Measurements from ENCODE around the gene CRACR2B.
A peak's percentile ranks its signal among the peaks of the same experiment; 100 is the strongest.

CRACR2B gene

DNA sequence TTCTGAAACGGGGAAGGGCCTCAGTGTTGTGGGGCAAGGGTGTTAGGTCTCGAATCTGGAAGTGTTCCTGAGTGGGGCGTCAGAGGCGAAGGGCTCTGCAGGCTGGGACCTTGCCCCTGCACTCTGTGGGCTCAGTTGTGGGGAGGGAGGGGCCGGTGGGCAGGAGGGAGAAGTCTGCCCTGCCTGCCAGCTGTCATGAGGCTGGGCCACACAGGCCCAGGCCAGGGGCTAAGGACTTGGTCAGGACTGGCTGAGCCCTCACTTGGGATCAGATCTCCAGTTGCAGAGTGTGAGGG lies at the start of gene CRACR2B:
Gene CRACR2B (plus strand): TSS at position 23 of the 296 bp plus-strand sequence. CDS start 689 bp downstream, outside the sequence.
- DNase-seq (ENCODE audit: low spot score) (no peak), FAIRE-seq (no peak)

DNA sequence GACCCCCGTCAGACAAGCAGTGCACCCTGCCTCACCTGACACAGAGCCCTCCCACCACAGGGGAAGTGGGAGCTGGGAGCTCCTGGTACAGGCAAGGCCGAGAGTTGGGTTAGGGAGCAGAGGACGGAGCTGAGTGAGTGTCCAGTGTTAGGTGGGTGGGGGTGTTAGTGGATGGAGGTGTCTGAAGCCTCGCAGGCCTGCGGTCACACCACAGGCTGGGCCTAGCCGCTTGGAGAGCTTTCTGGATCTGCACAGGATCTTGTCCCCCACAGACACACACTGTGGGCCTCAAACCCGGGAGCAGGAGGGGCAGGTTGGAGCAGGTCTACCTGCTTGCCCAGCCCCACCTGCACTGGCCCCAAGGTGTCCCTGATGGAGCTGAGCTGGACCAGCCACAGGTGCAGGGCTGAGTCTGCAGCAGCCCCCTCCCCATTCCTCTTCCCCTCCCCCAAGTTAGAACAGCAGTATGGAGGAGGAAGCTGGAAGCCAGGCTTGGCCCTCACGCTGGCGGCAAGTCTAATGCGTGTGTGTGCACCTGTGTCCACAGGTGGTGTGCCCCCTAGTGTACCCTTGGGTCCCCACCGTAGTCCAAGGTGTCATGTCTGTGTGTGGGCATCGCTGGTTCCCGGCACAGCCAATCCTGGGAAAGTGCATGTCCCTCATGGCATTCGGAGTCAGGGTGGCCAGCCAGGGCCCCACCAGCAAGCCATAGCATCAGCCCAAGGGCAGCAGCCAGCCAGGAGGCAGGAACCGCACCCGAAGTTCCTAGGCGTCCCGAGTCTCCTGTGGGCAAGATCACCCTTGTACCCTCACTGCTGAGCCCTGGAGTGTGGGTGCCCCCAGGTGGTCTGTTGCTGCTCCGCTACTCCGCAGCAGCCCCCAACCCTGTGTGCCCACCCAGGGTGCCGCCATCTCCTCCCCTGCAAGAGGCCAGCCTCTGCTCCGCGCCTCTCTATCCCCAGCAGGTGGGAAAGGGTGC lies 48.5 kb upstream of the CRACR2B start:
- no peak for DNase-seq (ENCODE audit: low spot score)
- FAIRE-seq, result no peak

DNA sequence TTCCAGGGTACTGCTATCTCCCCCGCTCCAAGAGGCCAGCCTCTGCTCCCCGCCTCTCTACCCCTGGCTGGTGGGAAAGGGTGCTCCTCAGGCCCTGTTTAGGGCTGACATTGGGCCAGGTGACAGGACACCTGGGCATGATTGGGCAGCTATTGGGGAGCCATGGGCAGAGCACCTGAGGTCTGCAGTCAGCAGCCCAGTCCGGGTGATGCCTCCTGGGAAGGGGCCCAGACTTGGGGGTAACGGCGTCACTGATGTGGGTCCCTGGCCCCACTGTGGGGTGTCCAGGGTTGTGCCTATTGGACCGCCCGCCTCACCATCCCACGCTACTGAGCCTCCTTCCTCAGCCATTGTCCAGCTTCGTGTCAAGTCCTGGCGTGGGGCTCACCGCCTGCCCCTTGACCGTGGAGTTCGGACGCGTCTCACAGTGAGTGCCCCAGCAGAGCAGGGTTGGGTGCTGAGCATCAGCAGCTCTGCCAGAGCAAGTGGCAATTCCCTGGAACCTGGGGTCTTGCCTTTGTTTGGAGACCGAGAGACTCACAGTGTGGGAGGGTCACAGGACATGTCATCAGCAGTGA lies 47.7 kb upstream of the CRACR2B start:
- no peak for DNase-seq (ENCODE audit: low spot score)
- FAIRE-seq, result no peak

DNA sequence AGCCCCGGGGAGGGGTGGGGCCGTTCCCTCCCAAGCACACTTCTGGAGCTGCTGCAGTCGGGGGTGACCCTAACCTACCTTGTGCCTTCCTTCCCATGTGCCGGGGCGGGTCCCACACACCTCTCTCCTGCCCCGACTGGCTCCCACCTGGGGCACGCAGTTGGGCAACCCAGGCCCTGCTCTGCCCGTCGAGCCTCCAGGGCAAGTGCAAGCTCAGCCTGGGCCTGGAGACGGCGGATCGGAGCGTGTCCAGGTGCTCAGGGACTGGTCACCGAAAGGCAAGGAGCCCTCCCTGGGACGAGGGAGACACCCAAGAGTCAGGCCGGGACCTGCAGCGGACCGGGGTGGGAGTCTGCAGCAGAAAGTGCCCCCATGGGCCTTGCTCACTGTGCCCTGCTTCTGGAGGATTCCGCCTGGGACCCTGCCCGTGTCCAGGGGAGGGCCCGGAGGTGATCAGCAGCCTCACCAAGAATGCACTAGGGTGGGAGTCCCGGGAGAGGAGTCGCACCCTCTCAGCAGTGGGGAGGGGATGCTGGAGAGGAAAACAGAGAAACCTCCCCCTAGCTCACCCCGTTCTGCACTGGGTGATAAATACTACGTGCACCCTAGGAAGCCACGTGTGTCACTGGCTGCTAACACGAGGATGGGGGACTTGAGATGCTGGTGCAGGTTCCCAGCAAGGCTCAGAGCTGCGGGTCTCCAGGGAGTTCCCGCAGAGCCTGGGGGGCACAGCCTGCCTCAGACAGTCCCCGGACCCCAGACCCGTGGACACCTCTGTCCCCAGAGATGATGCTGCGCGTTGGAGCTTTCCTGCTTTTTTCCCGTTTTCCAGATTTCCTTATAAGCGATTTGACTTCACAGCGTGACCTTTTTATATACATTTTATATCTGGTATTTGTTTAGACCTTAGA lies 45.2 kb upstream of the CRACR2B start:
- DNase-seq (ENCODE audit: low spot score) (no peak), FAIRE-seq (no peak)

DNA sequence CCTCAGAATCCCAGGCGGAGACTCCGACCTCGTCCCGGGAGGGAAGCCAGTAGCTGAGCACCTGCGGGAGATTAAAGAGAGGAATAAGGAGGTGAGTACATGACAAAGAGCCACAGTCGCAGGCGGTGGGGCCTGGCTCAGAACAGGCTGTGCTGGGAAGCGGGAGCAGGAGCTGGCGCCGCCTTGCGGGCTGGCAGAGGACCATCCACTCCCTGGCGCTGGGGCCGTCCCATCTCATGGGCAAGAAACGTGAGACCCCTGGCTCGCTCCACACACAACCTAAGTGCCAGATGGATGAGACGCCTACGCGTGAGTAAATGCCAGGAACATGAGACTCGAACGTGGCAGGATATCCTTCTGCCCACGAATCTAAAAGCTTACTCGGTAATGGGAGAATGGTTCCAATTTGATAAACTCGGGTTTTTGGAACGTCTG lies 44.1 kb upstream of the CRACR2B start:
- FAIRE-seq (no peak), DNase-seq (ENCODE audit: low spot score) (no peak)

DNA sequence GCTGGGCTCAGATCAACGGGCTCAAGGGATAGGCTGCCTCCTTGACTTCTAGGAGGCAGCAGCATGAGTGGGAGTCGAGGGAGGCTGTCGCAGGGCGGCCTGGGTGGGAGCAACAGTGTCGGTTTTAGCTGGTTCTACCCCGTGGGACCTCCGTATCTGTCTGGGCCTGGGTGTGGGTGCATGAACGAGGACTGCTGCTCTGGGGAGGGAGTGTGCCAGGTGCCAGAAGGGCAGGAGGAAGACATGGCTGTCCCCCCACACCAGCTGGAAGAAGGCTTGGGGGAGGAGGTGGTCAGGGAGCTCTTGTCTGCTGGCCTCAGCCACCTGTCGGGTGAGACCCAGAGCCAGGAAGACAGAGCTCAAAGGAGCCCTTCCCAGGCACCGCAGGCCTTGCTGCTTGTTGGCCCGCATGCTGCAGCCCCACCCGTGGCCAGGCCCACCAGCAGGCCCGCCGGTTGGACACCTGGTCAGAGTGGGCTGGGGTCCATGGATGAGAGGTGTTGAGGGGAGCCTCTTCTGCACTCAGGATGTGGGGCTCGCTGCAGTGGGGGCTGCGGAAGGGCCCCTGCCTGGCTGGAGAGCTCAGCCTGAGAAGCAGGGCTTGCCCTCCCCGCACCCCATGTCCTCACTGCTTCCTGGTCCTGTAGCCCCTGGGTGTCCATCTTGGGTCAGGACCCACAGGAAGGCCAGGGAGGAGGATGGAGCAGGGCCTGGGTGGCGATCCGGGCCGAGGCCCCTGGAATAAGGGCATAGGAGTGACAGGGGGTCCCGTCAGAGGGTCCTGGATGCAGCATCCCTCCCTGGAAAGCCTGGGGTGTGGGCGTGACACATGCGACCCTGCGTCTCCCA lies 41.3 kb upstream of the CRACR2B start:
- FAIRE-seq, result no peak
- no peak for DNase-seq (ENCODE audit: low spot score)

DNA sequence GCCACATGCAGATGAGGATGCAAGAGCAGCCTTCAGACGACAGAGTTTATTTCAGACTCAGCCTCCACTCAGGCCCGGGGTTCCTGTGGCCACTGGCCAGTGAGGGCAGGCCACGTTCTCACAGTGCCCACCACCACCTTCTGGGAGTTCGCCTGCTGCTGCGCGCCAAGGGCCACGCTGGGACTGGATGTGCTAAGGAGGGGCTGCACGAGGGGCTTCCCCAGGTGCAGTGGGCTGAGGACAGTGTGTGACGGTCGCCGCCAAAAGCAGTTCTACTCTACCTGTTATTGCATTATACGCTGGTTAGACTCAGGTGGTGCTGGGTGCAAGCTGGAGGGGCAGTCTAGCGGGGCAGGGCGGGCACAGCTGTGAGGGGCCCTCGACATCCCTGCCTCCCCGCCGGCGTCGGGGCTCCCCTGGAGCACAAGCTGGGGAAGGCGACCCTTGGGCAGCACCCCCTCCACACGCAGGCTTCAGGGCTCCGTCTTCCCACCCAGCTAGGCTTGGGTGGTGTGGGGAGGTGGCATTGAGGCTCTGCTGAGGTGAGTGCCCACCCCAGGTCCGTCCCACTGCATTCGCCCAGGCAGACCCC lies 40.5 kb upstream of the CRACR2B start:
- DNase-seq (ENCODE audit: low spot score), result no peak
- FAIRE-seq, result no peak

DNA sequence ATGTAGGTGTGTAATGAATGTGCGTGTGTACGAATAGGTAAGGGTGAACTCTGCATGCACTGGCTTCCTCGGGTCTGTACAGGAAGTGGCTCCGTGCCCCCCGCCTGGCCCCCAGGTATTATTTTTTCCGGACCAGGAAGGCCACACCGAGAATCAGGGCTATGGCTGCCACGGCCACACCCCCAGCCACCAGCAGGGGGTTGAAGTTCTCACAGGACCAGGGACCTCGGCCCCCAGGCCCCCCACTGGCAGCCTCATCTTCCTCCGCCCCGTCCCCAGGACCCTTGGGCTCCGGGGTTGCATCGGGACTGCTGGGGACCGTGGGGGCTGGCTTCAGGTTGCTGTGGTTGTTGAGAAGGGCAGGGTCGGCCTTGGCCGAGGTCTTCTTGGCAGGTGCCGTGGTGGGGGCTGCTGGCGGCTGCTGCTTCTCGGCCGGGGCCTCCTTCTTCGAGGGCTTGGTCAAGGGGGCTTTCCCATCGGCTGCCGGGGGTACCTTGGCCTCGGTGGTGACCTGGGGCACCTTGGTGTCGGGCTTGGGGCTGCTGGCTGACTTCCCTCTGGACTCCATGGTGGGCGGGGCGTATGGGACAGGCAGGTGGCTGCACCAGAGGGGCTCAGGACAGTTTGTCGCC lies 39.6 kb upstream of the CRACR2B start:
- DNase-seq (ENCODE audit: low spot score) (no peak), FAIRE-seq (no peak)

DNA sequence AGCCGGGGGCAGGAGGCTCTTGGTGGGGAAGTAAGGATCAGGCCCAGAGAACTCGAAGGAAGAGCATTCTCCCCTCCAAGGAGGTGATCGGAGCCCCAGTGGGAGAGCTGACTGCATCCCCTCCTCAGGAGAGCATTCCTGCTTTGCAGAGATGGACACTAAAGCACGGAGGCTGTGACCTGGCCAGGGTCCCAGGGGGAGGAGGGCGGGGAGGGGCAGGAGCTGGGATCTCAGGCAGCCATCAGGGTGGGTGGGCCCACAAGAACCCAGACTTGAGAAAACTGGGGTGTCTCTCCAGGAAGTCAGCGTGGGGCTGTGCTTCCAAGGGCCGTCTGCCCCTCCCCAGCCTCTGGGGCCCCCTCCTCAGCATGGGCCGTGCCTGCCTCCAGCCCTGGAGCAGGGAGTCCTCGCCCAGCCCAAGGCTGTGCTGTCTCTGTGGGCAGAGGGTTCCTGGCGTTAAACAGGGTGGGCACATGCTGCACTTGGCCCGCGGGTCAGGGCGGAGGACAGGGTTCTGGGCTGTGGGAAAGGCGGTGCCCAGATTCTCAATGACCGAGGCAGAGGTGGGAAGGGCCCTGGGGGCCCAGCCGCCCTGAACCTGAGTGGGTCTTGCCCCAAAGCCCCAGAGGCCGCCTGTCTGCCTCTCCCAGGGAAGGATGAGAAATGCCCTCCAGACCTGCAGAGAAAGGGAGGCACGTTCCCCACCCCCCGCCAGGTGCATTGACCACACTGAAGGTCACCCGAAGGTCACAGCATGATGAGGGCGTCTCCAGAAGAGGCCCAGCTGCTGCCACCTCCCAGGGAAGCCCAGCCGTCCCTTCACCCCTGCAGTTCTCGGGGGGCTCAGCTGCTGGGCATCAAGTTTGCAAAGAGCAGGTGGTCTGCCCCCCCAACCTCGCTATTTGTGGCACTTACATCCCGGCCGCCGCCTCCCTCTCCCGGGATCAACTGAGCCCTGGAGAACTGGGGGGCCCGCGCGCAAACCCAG lies 38.5 kb upstream of the CRACR2B start:
- FAIRE-seq, result no peak
- no peak for DNase-seq (ENCODE audit: low spot score)

DNA sequence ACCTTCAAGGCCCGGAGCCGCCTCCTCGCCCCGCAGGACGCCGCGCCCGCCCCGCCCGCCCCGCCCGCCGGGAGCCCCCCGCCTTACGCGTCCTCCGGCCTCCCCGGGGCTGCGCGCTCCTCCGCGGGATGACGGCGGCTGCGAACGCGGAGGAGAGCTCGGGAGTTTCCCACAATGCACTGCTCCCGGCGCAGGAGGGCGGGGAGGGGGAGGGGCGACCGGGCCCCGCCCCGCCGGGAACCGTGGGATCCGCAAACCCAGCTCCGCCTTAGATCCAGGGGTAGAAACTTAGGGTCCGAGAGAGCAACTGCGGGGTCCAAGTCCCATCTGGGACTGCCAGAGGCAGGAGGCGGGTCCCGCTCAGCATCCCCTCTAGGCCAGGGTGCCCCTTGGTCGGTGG lies 37.8 kb upstream of the CRACR2B start, which contains the start of gene CEND1:
Gene CEND1 (minus strand): TSS at position 148 of the 400 bp plus-strand sequence. CDS start 1,514 bp downstream, outside the sequence.
- DNase-seq (ENCODE audit: low spot score), result no peak
- no peak for FAIRE-seq

DNA sequence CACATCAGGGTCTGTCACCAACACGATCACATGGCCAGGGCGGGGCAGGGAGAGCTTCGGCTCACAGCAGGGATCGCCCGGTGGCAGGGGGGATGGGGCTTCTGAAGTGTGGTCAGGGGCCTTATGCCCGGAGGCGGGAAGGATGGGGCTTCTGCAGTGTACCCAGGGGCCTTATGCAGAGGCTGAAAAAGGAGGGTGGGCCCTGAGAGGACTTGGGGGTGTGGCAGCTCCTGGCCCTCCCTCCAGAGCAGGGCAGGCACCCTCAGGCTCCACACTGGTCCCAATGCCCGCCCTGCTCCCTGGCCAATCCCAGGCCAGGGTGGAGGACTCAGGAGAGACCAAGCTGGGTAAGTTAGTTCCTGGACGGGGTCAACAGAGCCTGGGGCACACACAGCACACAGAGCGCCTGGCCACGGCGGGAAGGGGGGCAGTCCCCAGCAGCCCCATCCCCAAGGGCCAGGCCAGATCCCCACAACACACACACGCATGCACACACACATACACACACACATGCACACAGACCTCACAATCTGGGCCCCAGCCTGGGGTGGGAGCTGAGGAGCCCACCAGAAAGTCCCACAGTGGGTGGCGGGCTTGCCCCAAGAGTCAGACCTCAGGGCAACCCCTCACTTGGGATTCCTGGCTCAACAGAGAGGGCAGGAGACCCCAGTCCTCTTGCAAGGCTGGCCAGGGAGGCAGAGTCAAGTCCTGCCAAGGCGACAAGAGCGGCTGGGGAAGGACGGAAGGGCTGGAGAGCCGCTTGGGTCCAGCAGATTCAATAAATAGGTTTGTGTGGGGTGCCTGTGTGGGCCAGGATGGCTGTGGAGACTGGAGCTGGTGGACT lies 36.8 kb upstream of the CRACR2B start:
- no peak for FAIRE-seq
- peak; percentile 12 for DNase-seq (ENCODE audit: low spot score)

DNA sequence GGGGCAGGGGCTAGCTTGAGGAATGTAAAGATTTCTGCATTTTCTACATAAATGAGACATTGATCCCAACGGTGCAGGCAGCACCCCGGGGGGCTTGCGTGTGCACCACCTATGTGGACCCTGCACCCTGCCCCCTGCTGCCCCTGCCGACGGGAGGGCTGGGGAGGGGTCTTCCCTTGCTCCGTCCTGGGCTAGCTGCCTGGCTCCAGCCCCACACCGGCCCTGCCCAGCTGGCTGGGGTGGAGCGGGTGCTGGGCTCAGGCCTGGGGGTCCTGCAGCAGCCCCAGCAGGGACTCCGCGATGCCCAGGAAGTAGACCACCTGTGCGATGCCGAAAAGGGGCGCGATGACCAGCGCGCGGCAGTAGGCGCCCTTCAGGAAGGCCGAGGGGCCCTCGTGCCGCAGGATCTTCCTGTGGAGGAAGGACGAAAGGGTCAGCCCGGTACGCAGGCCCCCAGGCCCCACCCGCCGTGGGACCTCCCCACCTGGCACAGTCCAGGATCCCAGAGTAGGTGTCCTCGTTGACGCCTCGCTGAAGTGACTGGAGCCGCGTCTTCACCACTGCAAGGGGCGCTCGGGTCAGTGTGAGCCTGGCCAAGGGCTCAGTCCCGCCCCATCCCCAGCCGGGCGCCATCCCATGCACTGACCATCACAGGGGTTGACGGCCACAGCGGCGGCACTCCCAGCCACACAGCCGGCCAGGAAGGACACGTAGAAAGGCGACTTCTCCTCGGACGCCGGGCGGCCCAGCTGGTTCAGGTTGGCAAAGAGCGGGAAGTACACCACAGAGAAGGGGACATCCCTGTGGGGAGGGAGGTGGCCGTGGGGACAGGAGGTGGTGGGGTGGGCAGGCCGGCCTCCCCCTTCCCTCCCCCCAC lies 35.8 kb upstream of the CRACR2B start:
- FAIRE-seq, result no peak

DNA sequence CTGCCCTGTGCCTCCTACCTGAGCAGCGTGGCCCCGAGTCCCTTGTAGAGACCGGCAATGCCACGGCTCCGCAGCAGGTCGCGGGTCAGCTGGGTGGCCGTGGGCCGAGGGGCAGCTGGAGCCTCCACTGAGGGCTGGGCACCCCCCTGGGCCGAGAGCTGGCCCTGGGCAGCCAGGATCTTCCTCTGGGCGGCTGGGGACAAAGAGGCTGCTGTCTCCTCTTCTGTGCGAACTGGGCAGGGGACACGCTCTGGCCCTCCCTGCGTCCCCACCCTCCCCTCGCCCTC lies 35.2 kb upstream of the CRACR2B start:
- DNase-seq (ENCODE audit: low spot score) (no peak), FAIRE-seq (no peak)

More for the DNA sequence above, 35.8 kb upstream of the CRACR2B start:
- no peak for DNase-seq (ENCODE audit: low spot score)

DNA sequence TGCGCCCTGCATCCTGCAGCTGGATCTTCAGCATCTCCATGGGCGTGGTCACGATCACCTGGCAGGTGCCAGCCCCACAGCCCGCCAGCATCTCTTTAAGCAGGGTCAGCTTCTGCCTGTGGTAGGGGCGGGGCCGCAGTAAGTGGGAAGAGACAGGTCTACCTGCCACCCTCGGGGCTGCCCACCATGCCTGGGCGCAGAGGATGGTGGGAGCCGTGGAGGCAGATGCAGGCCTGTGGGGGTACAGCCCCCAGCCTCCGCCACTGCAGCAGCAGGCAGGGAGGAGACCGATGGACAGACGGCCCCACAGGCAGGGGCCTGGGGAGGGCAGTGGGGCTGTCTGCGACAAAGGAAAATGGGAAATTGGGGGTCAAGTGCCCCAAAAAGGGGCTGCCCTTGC lies 34.8 kb upstream of the CRACR2B start:
- no peak for FAIRE-seq
- no peak for DNase-seq (ENCODE audit: low spot score)

DNA sequence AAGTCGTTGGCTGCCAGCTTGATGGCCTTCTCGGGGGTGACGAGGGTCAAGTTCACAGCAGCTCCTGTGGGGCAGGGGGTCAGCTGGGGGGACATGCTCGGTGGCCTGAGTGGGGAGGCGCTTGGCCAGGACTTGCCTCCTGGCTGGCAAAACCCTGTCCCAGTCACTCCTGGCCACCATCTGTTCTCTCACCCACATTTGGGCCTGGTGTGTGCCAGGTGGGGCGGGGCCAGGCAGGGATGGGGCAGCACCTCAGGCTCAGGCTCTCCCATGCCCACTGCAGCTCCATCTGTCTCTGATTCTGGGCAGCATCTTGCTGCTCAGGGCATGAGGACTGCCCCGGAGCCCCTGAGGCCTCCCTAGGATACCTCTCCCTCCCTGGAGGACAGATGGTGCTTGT lies 34.2 kb upstream of the CRACR2B start:
- no peak for DNase-seq (ENCODE audit: low spot score)
- no peak for FAIRE-seq

DNA sequence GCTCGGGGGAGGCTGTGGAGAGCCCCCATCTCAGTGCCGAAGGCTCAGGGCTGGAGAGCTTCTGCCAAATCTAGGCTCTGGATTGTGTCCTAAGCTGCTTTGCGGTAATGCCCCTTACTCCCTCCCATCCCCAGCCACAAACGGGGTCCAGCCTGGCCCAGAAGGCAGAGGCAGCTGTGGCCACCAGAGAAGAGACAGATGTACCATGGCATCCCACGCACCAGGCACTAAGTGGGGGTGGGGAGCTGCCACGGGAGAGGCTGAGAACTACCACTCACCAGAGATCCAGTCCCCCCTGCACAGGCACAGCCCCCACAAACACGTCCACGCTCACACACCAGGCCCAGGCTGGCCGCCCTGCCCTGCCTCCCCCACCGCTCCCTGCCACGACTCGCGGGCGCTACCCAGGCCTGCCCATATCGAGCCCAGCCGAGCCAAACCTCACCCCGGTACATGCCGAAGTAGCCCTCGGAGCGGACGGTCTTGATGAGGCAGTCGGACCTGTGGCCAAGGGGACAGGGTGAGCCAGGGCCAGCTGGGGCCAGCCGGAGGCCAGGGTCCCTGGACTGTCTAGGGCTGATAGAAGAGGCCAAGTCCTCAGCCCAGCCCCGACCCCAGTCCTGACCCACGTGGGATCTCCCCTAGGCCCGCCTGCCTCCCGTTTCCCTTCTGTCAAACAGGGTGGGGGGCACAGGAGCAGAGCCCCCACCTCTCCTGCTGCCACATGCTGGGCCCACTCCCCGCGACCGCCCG lies 33.5 kb upstream of the CRACR2B start:
- DNase-seq (ENCODE audit: low spot score) (no peak), FAIRE-seq (no peak)
